Hematopoietic multipotent progenitor cell (in vitro differentiated cells): ENCODE results near the gene RCAN2. TPM values are rescaled to one million over a fixed set of nuclear protein-coding genes. Genes with fewer than 3 reads are reported as not detected.
"Not testable (repeated sequence)": the region's sequence is repeated elsewhere in the genome, so short reads cannot be mapped to it uniquely, and the experiment has no call there.

Experiments used
- DNase-seq, 3 donors: peaks; one replicate each; pipeline ENCODE4 v3.0.0-alpha.2; 2011 to 2015; ENCODE audit warnings: low read depth in 2 of 3, low spot score in 2 of 3
- total RNA-seq: library from RNA; depleted of rRNA; stranded (reverse); fragments of >200 nt; gene quantifications from one replicate; pipeline ENCODE4 v1.2.3, GENCODE V29; 2012

The RCAN2 gene
- total RNA-seq, 1 donor = under 0.01 TPM

- DNase-seq = no peak
These were observed 46.3 kb downstream of the RCAN2 start for GRCh38 chr6:46444772-46445454.

GRCh38 chr6:46443623-46444022 is 47.6 kb downstream of the RCAN2 start:
- DNase-seq = no peak

GRCh38 chr6:46440641-46441040 is 50.6 kb downstream of the RCAN2 start:
- DNase-seq = no peak

- DNase-seq = no peak
These were observed 51.1 kb downstream of the RCAN2 start for GRCh38 chr6:46440141-46440540.

GRCh38 chr6:46438245-46438644 is 53.0 kb downstream of the RCAN2 start:
- no peak for DNase-seq

- DNase-seq = no peak
These were observed 53.5 kb downstream of the RCAN2 start for GRCh38 chr6:46437671-46438221.

- DNase-seq = no peak
These were observed 68.6 kb downstream of the RCAN2 start for GRCh38 chr6:46422619-46423018.

- no peak for DNase-seq
These were observed 69.3 kb downstream of the RCAN2 start for GRCh38 chr6:46421939-46422338.

GRCh38 chr6:46420921-46421638 is 70.2 kb downstream of the RCAN2 start:
- no peak for DNase-seq

GRCh38 chr6:46419576-46420002 is 71.7 kb downstream of the RCAN2 start:
- peak in 2 of 3 donors; percentile 48 to 82 for DNase-seq

GRCh38 chr6:46414398-46414797 is 76.9 kb downstream of the RCAN2 start:
- DNase-seq = no peak

GRCh38 chr6:46412662-46413061 is 78.6 kb downstream of the RCAN2 start:
- DNase-seq = peak in 1 of 3 donors; percentile 5

GRCh38 chr6:46411456-46412197 is 79.6 kb downstream of the RCAN2 start:
- no peak for DNase-seq

GRCh38 chr6:46410334-46410953 is 80.8 kb downstream of the RCAN2 start:
- DNase-seq = peak in 2 of 3 donors; percentile 46 to 76

GRCh38 chr6:46407776-46408530 is 83.3 kb downstream of the RCAN2 start:
- DNase-seq = no peak

- no peak for DNase-seq
These were observed 84.0 kb downstream of the RCAN2 start for GRCh38 chr6:46407246-46407645.

- DNase-seq = not testable (repeated sequence)
These were observed 85.5 kb downstream of the RCAN2 start for GRCh38 chr6:46405620-46406180.

GRCh38 chr6:46400898-46401297 is 90.4 kb downstream of the RCAN2 start:
- DNase-seq = no peak

- DNase-seq = no peak
These were observed 95.7 kb downstream of the RCAN2 start for GRCh38 chr6:46395530-46395929.

- no peak for DNase-seq
These were observed 97.3 kb downstream of the RCAN2 start for GRCh38 chr6:46393940-46394337.
